IMR-90 (cell line): ENCODE data around the gene MED13.

Experiments used
- BHLHE40 ChIP-seq: fragments of 150-350 bp; IDR thresholded peaks from 2 replicates; pipeline ENCODE4 v1.6.1; 2016; ENCODE audit warnings: mild to moderate bottlenecking, low read depth, low read length
- CEBPB ChIP-seq: IDR thresholded peaks from 2 replicates; pipeline ENCODE4 v1.6.1; 2012; ENCODE audit warnings: low read depth, low read length, improper control_type of control experiment
- FOS ChIP-seq: fragments of 150-350 bp; IDR thresholded peaks from 2 replicates; pipeline ENCODE4 v1.6.1; 2016; ENCODE audit warnings: low read depth, low read length
- MAFK ChIP-seq: IDR thresholded peaks from 2 replicates; pipeline ENCODE4 v1.6.1; 2012; ENCODE audit warnings: low read depth, low read length, improper control_type of control experiment
- POLR2A ChIP-seq: IDR thresholded peaks from 2 replicates; pipeline ENCODE4 v1.6.1; 2012; ENCODE audit warnings: mild to moderate bottlenecking, low read depth, low read length
- RAD21 ChIP-seq: IDR thresholded peaks from 2 replicates; pipeline ENCODE4 v1.6.1; 2012; ENCODE audit warnings: low read length, improper control_type of control experiment
- RCOR1 ChIP-seq: IDR thresholded peaks from 2 replicates; pipeline ENCODE4 v1.6.1; 2012; ENCODE audit warnings: mild to moderate bottlenecking, low read length, improper control_type of control experiment; ENCODE audit not compliant: insufficient replicate concordance
- RFX5 ChIP-seq: IDR thresholded peaks from 2 replicates; pipeline ENCODE4 v1.8.0; 2012; ENCODE audit warnings: low read depth, mild to moderate bottlenecking, low read length, moderate library complexity
- SMC3 ChIP-seq: fragments of 150-350 bp; IDR thresholded peaks from 2 replicates; pipeline ENCODE4 v1.6.1; 2016; ENCODE audit warnings: low read depth, mild to moderate bottlenecking, antibody characterized with exemption, low read length, moderate library complexity
- TF ChIP-seq, protein P1 (sequence below): conservative IDR thresholded peaks from 2 replicates; pipeline ENCODE4 v1.5.1; 2012; ENCODE audit warnings: mild to moderate bottlenecking, low read depth, low read length, improper control_type of control experiment
- TF ChIP-seq, protein P2 (sequence below): fragments of 150-350 bp; IDR thresholded peaks from 2 replicates; pipeline ENCODE4 v1.6.1; 2017; ENCODE audit warnings: mild to moderate bottlenecking, antibody characterized with exemption, low read length, low read depth

DNA sequence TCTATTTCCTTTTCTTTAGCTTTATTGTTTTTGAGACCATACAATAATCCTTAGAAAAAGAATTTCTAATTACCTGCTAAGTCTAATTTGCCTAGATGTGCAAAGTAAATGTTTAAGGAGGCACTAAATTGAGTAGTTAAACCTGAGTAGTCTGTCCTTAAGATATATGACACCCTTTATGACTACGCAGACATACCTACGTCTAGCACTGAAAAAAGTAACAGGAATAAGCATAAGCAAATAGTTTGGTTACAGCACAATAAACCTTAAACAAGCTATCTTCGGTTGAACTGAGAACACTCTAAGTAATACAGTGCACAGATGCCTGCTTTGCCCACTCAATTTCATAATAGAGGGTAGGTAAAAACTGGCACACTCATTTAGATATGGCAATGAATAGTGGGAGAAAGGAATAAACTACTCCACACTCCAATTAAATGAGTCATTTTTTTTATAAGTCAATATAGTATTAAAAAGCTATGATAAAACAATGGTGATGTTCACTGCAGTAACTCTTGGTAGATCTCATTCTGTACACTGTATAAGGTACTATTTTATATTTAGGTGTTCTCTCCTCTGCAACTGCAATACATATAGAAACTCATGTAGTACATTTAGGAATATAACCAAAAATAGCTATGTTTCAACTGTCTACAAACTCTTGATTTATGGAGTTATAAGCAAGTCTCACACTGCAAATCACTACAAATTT lies 117.6 kb downstream of the MED13 start:
- TF ChIP-seq, protein P1, sequence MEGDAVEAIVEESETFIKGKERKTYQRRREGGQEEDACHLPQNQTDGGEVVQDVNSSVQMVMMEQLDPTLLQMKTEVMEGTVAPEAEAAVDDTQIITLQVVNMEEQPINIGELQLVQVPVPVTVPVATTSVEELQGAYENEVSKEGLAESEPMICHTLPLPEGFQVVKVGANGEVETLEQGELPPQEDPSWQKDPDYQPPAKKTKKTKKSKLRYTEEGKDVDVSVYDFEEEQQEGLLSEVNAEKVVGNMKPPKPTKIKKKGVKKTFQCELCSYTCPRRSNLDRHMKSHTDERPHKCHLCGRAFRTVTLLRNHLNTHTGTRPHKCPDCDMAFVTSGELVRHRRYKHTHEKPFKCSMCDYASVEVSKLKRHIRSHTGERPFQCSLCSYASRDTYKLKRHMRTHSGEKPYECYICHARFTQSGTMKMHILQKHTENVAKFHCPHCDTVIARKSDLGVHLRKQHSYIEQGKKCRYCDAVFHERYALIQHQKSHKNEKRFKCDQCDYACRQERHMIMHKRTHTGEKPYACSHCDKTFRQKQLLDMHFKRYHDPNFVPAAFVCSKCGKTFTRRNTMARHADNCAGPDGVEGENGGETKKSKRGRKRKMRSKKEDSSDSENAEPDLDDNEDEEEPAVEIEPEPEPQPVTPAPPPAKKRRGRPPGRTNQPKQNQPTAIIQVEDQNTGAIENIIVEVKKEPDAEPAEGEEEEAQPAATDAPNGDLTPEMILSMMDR = no peak
- TF ChIP-seq RAD21 = no peak
- TF ChIP-seq SMC3 = no peak
- no peak for TF ChIP-seq BHLHE40
- TF ChIP-seq, protein P2, sequence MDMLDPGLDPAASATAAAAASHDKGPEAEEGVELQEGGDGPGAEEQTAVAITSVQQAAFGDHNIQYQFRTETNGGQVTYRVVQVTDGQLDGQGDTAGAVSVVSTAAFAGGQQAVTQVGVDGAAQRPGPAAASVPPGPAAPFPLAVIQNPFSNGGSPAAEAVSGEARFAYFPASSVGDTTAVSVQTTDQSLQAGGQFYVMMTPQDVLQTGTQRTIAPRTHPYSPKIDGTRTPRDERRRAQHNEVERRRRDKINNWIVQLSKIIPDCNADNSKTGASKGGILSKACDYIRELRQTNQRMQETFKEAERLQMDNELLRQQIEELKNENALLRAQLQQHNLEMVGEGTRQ = no peak
- no peak for TF ChIP-seq POLR2A
- TF ChIP-seq RFX5 = no peak
- TF ChIP-seq RCOR1 = no peak
- TF ChIP-seq FOS = no peak
- TF ChIP-seq CEBPB = no peak
- no peak for TF ChIP-seq MAFK
